H1 (cell line): ENCODE results near the gene CSNK1G3.

Experiments
- ATF3 ChIP-seq: IDR thresholded peaks from 2 replicates; pipeline ENCODE4 v1.6.1; 2011; ENCODE audit warnings: low read depth, mild to moderate bottlenecking, low read length; ENCODE audit not compliant: insufficient read depth
- HDAC6 ChIP-seq: IDR thresholded peaks from one replicate; pipeline ENCODE4 v1.7.1; 2012; ENCODE audit warnings: low read depth, mild to moderate bottlenecking, inconsistent platforms, low read length, moderate library complexity
- MAX ChIP-seq: IDR thresholded peaks from 2 replicates; pipeline ENCODE4 v1.6.1; 2012; ENCODE audit warnings: inconsistent platforms
- TF ChIP-seq, protein P1 (sequence below), 3 experiments: IDR thresholded peaks; 1 replicate in 2 of 3; 2 replicates in 1 of 3; pipeline versions ENCODE4 v1.5.1 to v1.6.1; 2011; ENCODE audit warnings: low read length in 3 of 3, mild to moderate bottlenecking in 3 of 3, inconsistent platforms in 2 of 3, low read depth in 1 of 3, moderate library complexity in 1 of 3; ENCODE audit not compliant: insufficient read depth in 1 of 3; ENCODE audit errors: control extremely low read depth in 1 of 3

- TF ChIP-seq HDAC6 (no peak), ATF3 (no peak), MAX (no peak)
- TF ChIP-seq, protein P1, sequence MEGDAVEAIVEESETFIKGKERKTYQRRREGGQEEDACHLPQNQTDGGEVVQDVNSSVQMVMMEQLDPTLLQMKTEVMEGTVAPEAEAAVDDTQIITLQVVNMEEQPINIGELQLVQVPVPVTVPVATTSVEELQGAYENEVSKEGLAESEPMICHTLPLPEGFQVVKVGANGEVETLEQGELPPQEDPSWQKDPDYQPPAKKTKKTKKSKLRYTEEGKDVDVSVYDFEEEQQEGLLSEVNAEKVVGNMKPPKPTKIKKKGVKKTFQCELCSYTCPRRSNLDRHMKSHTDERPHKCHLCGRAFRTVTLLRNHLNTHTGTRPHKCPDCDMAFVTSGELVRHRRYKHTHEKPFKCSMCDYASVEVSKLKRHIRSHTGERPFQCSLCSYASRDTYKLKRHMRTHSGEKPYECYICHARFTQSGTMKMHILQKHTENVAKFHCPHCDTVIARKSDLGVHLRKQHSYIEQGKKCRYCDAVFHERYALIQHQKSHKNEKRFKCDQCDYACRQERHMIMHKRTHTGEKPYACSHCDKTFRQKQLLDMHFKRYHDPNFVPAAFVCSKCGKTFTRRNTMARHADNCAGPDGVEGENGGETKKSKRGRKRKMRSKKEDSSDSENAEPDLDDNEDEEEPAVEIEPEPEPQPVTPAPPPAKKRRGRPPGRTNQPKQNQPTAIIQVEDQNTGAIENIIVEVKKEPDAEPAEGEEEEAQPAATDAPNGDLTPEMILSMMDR (IDR thresholded peaks at IDR 0.05; ENCODE audit: control extremely low read depth in 1 of 3, insufficient read depth in 1 of 3, low read depth in 1 of 3, low read length in 3 of 3) = no peak
Measured at GRCh38 chr5:123500471-123500870, 11.5 kb upstream of the CSNK1G3 start.
